Activated CD8-positive, alpha-beta memory T cell treated with anti-CD3 and anti-CD28 coated beads for 1 hour (primary cell): Measurements from ENCODE around the gene SLC44A5.

ENCODE experiments used
- DNase-seq, 2 donors: peaks; one replicate each; pipeline ENCODE4 v3.0.0-alpha.2; 2020; ENCODE audit warnings: low read depth in 1 of 2; ENCODE audit errors: extremely low read depth in 1 of 2

The SLC44A5 gene

GRCh38 chr1:75589637-75590036, 21.3 kb downstream of the SLC44A5 start:
- no peak for DNase-seq

- no peak for DNase-seq
Measured at GRCh38 chr1:75588779-75589475, 22.0 kb downstream of the SLC44A5 start.

GRCh38 chr1:75587692-75588091, 23.2 kb downstream of the SLC44A5 start:
- no peak for DNase-seq

GRCh38 chr1:75583282-75583681, 27.6 kb downstream of the SLC44A5 start:
- no peak for DNase-seq

- no peak for DNase-seq
Measured at GRCh38 chr1:75582725-75583261, 28.1 kb downstream of the SLC44A5 start.

GRCh38 chr1:75579046-75579445, 31.9 kb downstream of the SLC44A5 start:
- DNase-seq, result no peak

GRCh38 chr1:75575837-75576236, 35.1 kb downstream of the SLC44A5 start:
- DNase-seq, result no peak

GRCh38 chr1:75567191-75567590, 43.7 kb downstream of the SLC44A5 start:
- DNase-seq, result no peak

- DNase-seq, result no peak
Measured at GRCh38 chr1:75559800-75560199, 51.1 kb downstream of the SLC44A5 start.

- no peak for DNase-seq
Measured at GRCh38 chr1:75559136-75559535, 51.8 kb downstream of the SLC44A5 start.

GRCh38 chr1:75554870-75555269, 56.0 kb downstream of the SLC44A5 start:
- no peak for DNase-seq

- no peak for DNase-seq
Measured at GRCh38 chr1:75554181-75554580, 56.7 kb downstream of the SLC44A5 start.

- DNase-seq, result no peak
Measured at GRCh38 chr1:75550559-75550958, 60.4 kb downstream of the SLC44A5 start.

- no peak for DNase-seq
Measured at GRCh38 chr1:75548721-75549480, 62.0 kb downstream of the SLC44A5 start.

GRCh38 chr1:75543705-75544104, 67.2 kb downstream of the SLC44A5 start:
- no peak for DNase-seq

- DNase-seq, result no peak
Measured at GRCh38 chr1:75542818-75543570, 67.9 kb downstream of the SLC44A5 start.

- no peak for DNase-seq
Measured at GRCh38 chr1:75539230-75540116, 71.4 kb downstream of the SLC44A5 start.

- no peak for DNase-seq
Measured at GRCh38 chr1:75533085-75533484, 77.8 kb downstream of the SLC44A5 start.

GRCh38 chr1:75531570-75531969, 79.3 kb downstream of the SLC44A5 start:
- no peak for DNase-seq

- no peak for DNase-seq
Measured at GRCh38 chr1:75529488-75529887, 81.4 kb downstream of the SLC44A5 start.
